Activated T-cell treated with anti-CD3 and anti-CD28 coated beads for 48 hours (primary cell): Measurements from ENCODE around the gene DNAJC15.
"Not testable (repeated sequence)": the region's sequence is repeated elsewhere in the genome, so short reads cannot be mapped to it uniquely, and the experiment has no call there.

ENCODE experiments used
- DNase-seq: peaks from one replicate; pipeline ENCODE4 v3.0.0-alpha.2; 2020; ENCODE audit warnings: low read depth

The DNAJC15 gene

GRCh38 chr13:43023289-43023963 lies at the start of gene DNAJC15:
TSS of gene DNAJC15 (plus strand) at chr13:43023586. CDS start at chr13:43023627, 41 bp downstream.
- peak; percentile 74 for DNase-seq

GRCh38 chr13:42976066-42976465 lies 47.3 kb upstream of the DNAJC15 start:
- DNase-seq = no peak

GRCh38 chr13:42977219-42977659 lies 46.1 kb upstream of the DNAJC15 start:
- no peak for DNase-seq

GRCh38 chr13:42981317-42981716 lies 42.1 kb upstream of the DNAJC15 start:
- no peak for DNase-seq

- DNase-seq = no peak
These were observed 41.5 kb upstream of the DNAJC15 start for GRCh38 chr13:42981853-42982252.

GRCh38 chr13:42984026-42984425 lies 39.4 kb upstream of the DNAJC15 start:
- no peak for DNase-seq

GRCh38 chr13:42984691-42985090 lies 38.7 kb upstream of the DNAJC15 start:
- no peak for DNase-seq

- DNase-seq = no peak
These were observed 37.8 kb upstream of the DNAJC15 start for GRCh38 chr13:42985312-42986175.

GRCh38 chr13:42986176-42986574 lies 37.2 kb upstream of the DNAJC15 start:
- DNase-seq = no peak

- no peak for DNase-seq
These were observed 32.8 kb upstream of the DNAJC15 start for GRCh38 chr13:42990291-42991232.

GRCh38 chr13:42991233-42991897 lies 32.0 kb upstream of the DNAJC15 start:
- DNase-seq = not testable (repeated sequence)

GRCh38 chr13:42991898-42992763 lies 31.3 kb upstream of the DNAJC15 start, which contains the start of gene EPSTI1:
TSS of gene EPSTI1 (minus strand) at chr13:42992241. CDS start at chr13:42992165, 76 bp downstream.
- peak; percentile 59 for DNase-seq

- DNase-seq = no peak
These were observed 30.6 kb upstream of the DNAJC15 start for GRCh38 chr13:42992764-42993122.

GRCh38 chr13:42994878-42995277 lies 28.5 kb upstream of the DNAJC15 start:
- no peak for DNase-seq

- DNase-seq = no peak
These were observed 26.8 kb upstream of the DNAJC15 start for GRCh38 chr13:42996584-42996983.

- DNase-seq = no peak
These were observed 26.0 kb upstream of the DNAJC15 start for GRCh38 chr13:42997381-42997780.

GRCh38 chr13:42999491-42999890 lies 23.9 kb upstream of the DNAJC15 start:
- DNase-seq = no peak

- no peak for DNase-seq
These were observed 22.7 kb upstream of the DNAJC15 start for GRCh38 chr13:43000676-43001075.

- DNase-seq = no peak
These were observed 21.4 kb upstream of the DNAJC15 start for GRCh38 chr13:43002021-43002420.

- DNase-seq = no peak
These were observed 20.4 kb upstream of the DNAJC15 start for GRCh38 chr13:43003010-43003409.

- DNase-seq = no peak
These were observed 19.7 kb upstream of the DNAJC15 start for GRCh38 chr13:43003729-43004128.
